Choroid plexus epithelial cell (primary cell): ENCODE data around the gene PACSIN2.

Experiments
- DNase-seq: peaks from one replicate; pipeline ENCODE4 v3.0.0-alpha.2; 2010; ENCODE audit warnings: low read depth
- H3K4me3 ChIP-seq: 2 replicates; pipeline ENCODE4 v1.5.1; 2011; ENCODE audit warnings: low read depth, mild to moderate bottlenecking, control low read depth, low read length, moderate library complexity
- TF ChIP-seq, protein P1 (sequence below): conservative IDR thresholded peaks from 2 replicates; pipeline ENCODE4 v1.5.1; 2011; ENCODE audit warnings: low read depth, mild to moderate bottlenecking, control low read depth, inconsistent platforms, low read length, moderate library complexity

The PACSIN2 gene

DNA sequence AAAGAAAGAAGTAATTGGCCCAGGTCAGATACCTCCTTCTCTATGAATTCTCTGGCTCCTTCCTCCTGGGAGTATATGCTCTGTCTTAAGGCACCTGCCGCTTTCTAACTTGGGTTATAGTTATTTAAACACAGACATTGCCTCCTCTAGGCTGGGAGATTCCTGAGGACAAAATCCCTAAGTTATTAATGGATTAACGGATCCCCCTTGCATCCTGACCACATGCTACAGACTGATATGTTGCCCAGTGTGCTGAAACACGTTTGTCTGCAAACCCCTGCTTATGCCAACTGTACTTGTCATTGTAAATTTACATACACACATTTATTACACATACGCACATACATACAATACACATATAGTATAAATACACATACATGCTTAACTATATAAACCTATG lies 35.3 kb downstream of the PACSIN2 start:
- DNase-seq: no peak
- TF ChIP-seq, protein P1, sequence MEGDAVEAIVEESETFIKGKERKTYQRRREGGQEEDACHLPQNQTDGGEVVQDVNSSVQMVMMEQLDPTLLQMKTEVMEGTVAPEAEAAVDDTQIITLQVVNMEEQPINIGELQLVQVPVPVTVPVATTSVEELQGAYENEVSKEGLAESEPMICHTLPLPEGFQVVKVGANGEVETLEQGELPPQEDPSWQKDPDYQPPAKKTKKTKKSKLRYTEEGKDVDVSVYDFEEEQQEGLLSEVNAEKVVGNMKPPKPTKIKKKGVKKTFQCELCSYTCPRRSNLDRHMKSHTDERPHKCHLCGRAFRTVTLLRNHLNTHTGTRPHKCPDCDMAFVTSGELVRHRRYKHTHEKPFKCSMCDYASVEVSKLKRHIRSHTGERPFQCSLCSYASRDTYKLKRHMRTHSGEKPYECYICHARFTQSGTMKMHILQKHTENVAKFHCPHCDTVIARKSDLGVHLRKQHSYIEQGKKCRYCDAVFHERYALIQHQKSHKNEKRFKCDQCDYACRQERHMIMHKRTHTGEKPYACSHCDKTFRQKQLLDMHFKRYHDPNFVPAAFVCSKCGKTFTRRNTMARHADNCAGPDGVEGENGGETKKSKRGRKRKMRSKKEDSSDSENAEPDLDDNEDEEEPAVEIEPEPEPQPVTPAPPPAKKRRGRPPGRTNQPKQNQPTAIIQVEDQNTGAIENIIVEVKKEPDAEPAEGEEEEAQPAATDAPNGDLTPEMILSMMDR: no peak
- no peak overlapping the region for H3K4me3 ChIP-seq

DNA sequence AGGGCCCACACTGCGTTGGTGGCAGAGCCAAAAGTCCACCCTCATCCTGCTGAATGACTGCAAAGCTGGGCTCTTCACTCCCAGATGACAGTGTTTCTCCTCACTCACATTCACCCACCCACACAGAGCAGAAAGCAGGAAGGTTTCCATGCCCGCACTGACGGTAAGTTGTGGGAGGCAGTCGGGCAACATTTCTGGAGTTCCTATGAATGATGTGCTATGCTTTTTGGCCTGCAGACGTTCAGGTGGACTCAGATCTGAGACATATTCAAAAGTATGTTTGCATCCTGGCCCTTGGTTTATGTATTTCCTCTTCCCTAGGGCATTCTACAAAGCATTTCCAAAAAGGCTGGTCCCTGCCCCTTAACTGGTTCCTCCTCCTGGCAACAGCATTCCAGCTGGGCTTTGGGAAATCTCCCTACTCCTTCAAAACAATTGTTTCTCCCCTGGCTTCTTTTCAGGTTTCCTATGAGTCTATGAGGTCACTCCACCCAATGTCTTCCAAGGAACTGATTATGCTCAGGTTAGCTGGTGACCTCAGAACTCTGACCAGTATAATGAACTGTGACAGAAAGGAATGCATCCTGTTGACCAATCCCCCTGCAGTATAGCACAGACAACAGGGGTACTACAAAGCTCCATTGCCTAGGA lies 36.4 kb downstream of the PACSIN2 start:
- no peak overlapping the region for H3K4me3 ChIP-seq
- no peak for DNase-seq
- TF ChIP-seq, protein P1: no peak

GRCh38 chr22:42977569-42977968 lies 37.4 kb downstream of the PACSIN2 start:
- no peak for DNase-seq
- H3K4me3 ChIP-seq: no peak overlapping the region
- TF ChIP-seq, protein P1: no peak

DNA sequence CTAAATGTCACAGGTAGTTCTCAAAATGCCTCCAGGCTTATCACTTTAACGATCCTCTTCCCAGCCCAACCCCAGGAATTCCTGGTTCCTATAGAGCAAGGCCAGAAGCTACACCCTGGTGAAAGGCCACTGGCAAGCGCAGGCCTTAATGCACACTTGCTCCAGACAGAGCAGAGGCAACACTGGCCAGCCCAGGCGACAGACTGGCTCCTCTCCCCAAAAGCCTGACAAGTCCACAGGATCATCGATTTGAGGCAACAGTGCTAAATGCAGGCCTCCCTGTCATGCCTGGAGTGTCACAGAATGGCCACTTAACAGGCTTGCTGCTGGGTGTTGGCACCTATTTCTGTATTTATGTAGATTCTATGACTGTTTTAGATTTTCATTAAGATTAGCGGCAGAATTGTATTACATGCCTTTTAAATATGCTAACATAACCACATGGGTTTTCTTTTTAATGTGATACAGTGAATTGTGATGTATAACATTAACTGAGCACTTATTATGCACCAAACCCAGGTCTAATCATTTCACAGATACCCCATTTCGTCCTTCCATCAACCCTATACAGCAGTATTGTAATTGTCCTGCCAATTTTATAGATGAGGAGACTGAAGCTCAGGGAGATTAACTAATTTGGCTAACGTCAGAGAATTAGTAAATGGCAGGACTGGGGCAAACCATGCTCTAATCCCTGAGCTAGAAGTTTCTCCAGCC lies 38.6 kb downstream of the PACSIN2 start:
- DNase-seq: no peak
- TF ChIP-seq, protein P1: no peak
- H3K4me3 ChIP-seq: no peak overlapping the region

GRCh38 chr22:42974223-42974622 lies 40.7 kb downstream of the PACSIN2 start:
- TF ChIP-seq, protein P1: no peak
- H3K4me3 ChIP-seq: no peak overlapping the region
- DNase-seq: no peak

DNA sequence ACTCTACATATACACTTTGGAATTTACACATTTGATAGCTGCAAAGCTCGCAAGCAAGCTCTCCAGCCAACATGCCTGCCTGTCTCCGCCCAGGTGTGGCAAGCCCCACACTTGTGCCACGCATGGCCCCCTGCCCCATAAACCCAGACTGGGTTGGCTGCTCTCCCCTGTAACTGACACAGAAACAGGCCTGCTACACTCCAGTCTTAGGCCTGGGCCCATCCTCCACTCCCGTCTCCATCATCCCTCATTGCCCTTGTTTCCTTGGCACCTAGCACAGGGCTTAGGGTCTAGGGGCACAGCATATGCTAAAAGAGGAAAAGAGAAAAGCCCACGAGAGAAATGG lies 41.4 kb downstream of the PACSIN2 start:
- DNase-seq: no peak
- TF ChIP-seq, protein P1: no peak
- no peak overlapping the region for H3K4me3 ChIP-seq
